HG03025 (cell line): ENCODE measurements around the gene VAMP4.

Experiments
- ATAC-seq: cut with Tn5 transposase; IDR thresholded peaks from one replicate; pipeline ENCODE4 v1.9.1; 2021; ENCODE audit warnings: mild to moderate bottlenecking, moderate library complexity; ENCODE audit not compliant: unreplicated experiment, low FRiP score

VAMP4 gene

DNA sequence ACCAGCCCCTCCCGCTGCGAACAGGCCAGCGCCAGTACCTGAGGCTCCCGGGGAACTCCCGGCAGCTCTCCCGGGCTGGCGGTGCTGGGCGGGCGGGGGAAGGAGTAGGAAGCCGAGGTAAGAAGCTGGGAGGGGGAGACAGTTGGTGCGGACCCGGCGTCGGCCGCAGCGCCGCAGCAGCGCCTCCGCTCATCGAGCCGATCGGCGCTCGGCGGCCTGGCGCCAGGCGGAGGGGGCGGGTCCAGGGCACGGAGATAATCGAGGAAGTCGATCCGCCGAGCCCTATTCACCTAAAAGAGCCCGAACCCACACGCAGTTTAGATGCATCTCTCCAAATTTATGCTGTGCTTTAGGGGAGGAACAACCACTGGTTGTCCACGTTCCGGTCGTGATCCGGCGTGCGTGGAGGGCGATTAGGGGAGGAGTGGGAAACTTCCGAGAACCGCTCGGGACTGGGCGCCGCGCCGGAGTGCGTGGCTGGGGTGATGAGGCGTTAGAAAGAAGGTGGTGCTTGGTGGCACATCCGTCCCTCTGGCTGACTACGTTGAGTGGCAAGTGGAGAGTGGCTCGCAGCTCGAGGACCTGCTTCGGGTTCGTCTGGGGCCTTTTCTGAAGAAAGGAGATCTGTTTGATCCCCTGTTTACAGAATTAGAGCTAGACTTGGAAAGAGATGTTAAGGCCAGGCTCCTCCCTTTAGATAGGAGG, at the start of gene VAMP4:
Gene VAMP4, minus strand, starts transcription at position 194 of the 705 bp plus-strand sequence. CDS start 3,651 bp downstream, outside the sequence.
- peak; percentile 93 for ATAC-seq

DNA sequence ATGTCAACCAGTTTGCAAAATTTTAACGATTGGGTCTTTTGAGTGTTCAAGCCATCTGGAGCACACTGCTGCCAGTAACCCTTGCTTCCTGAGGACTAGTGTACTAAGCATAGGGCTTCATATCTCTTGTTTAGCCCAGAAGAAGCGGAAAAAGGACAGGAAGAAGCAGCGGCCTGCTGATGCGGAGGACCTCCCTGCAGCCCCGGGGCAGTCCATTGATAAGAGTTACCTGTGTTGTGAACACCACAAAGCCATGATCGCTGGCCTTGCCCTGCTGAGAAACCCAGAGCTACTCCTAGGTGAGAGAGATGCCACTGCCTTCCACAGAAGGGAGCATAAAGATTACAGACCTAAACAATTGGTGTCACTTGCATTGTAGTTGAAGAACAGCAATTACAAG, 48.5 kb upstream of the VAMP4 start:
- ATAC-seq: no peak

DNA sequence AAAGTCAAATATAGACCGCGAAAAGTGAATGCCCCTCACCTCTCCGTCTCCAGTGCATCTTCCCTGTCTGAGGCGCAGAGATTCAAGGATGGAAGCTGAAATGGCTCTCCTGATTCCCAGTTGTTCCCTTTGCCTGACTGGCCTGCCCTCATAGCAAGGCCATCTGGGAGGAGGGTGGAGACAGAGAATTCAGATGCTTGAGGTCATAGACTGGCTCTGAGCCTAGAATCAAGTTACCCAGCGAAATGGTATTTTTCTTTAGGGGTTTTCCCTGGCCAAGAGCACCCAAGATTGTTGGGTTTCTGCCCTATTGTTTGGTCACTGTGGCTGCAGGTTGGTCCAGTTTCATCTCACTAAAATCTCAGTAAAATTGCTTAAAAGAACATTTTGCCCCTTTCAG, 46.8 kb upstream of the VAMP4 start:
- no peak for ATAC-seq

- ATAC-seq: no peak
These were observed 46.0 kb upstream of the VAMP4 start for GRCh38 chr1:171787686-171788480.

DNA sequence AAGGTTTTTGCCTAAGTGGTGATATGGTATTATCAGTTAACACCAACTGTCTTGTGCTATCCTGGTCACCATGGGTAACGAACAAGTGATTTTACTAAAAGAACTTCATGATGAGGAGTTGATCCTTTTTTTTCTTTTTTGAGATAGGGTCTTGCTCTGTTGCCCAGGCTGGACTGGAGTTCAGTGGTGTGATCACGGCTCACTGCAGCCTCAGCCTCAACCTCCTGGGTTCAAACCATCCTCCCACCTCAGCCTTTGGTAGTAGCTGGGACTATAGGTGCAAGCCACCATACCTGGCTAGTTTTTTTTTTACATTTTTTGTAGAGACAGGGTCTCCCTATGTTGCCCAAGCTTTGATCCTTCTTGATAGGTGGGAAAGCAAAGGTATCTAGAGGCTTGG, 44.7 kb upstream of the VAMP4 start:
- no peak for ATAC-seq

DNA sequence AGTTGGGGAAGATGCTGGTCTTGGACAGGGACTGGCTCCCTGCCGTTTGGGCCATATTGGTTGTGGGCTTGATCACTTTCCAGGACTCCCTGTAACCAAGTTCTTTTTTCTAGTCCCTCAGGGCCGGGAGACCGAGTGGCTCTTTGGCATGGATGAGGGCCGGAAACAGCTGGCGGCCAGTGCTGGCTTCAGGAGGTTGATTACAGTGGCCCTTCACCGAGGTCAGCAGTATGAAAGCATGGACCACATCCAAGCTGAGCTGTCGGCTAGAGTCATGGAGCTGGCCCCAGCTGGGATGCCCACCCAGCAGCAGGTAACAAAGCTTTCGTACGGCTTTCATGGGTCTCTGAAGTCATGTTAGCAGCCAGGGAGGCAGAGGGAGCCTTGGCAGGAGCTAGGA, 43.9 kb upstream of the VAMP4 start:
- ATAC-seq: no peak

DNA sequence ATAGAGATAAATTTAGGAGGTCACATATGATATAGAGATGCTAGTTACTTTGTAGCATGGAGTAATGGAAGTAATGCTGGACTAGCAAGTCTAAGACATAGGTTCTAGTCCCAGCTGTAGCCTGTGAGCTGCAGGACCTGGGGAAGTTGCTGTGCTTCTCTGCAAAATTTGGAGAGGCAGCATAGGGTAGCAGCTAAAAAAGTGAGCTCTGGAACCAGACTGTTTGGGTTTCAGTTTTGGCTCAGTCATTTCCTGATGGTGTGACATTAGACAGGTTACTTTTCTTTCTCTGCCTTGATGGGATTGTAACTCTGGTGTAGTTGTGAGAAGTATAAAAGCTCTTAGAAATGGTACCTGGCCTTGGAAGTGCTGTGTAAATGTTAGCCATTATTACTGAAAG, 42.9 kb upstream of the VAMP4 start:
- ATAC-seq: no peak

DNA sequence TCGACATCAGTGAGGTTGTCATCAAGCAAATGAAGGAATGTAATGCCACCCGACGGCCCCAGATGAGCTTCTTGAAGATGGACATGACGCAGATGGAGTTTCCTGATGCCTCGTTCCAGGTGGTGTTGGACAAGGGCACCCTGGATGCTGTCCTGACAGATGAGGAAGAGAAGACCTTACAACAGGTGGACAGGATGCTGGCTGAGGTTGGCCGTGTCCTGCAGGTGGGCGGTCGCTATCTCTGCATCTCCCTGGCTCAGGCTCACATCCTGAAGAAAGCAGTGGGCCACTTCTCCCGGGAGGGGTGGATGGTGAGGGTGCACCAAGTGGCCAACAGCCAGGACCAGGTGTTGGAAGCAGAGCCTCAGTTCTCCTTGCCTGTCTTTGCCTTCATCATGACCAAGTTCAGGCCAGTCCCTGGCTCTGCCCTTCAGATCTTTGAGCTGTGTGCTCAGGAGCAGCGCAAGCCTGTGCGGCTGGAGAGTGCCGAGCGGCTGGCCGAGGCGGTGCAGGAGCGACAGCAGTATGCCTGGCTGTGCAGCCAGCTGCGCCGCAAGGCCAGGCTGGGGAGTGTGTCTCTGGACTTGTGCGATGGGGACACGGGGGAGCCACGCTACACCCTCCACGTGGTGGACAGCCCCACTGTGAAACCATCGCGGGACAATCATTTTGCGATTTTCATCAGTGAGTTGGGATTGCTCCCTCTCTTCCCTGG, 42.1 kb upstream of the VAMP4 start:
- ATAC-seq: no peak

GRCh38 chr1:171781176-171781875, 39.5 kb upstream of the VAMP4 start, which contains the start of gene METTL13:
Gene METTL13, plus strand, starts transcription at chr1:171781660. Its CDS starts 308 bp downstream, at chr1:171781968.
- peak; percentile 98 for ATAC-seq

DNA sequence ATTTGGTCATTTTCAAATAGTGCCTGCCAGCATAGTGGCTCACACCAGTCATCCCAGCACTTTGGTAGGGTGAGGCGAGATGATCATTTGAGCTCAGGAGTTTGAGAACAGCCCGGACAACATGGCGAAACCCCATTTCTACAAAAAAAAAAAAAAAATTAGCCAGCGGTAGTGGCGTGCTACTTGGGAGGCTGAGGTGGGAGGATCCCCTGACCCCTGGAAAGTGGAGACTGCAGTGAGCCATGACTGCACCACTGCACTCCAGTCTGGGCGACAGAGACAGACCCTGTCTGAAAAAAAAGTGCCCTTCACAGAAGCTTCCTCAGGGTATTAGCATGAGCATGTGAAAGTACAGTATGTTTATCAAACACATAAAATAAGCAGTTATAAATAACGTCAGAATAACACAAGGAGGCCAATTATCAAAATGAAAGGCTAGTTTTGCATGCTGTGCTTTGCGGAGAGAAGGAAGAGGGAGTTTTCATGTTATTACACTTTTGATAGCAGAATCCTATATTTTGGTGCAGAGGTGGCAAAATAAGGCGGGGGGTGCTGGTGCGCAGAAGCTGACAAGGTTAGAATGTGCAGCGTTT, 38.8 kb upstream of the VAMP4 start:
- no peak for ATAC-seq

DNA sequence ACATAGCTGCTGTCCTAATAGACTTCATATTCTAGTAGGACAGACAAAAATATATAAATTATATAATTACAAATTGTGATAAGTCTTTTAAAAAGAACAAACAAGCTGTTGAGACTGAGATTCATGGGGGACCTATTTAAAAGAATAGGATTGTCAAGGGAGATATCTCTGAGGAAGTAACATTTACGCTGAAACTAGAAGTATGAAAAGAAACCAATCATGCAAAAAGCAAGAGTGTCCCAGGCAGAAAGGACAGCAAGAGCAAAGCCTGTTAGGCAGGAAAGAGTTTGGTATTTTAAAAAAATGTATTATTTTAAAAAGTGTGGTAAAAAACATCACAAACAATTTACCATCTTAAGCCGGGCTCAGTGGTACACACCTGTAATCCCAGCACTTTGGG, 30.4 kb upstream of the VAMP4 start:
- ATAC-seq: no peak

- no peak for ATAC-seq
These were observed 27.9 kb upstream of the VAMP4 start for GRCh38 chr1:171769754-171770153.

- no peak for ATAC-seq
These were observed 27.3 kb upstream of the VAMP4 start for GRCh38 chr1:171769171-171769570.

DNA sequence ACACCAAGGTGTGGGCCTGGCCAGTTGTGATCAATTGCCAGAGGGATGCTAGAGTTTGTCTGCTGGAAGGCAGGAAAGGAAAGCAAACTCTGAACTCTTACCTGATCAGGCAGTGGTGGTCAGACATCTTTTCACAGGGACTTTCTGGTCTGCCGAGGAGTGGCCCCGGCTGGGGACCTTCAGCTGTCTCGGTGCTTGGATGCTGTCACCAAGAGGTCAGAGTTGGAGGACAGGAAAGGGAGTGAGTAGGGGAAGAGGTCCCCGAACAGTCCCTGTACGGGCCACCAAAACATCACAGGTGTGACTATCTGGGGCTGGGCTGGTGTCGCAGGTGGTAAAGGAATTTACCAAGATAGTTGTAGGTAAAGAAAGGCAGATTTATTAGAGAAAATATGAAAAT, 21.9 kb upstream of the VAMP4 start:
- no peak for ATAC-seq

- ATAC-seq: no peak
These were observed 20.3 kb upstream of the VAMP4 start for GRCh38 chr1:171762143-171762563.

- no peak for ATAC-seq
These were observed 16.1 kb upstream of the VAMP4 start for GRCh38 chr1:171758011-171758410.

- ATAC-seq: no peak
These were observed 15.0 kb upstream of the VAMP4 start for GRCh38 chr1:171756856-171757255.

DNA sequence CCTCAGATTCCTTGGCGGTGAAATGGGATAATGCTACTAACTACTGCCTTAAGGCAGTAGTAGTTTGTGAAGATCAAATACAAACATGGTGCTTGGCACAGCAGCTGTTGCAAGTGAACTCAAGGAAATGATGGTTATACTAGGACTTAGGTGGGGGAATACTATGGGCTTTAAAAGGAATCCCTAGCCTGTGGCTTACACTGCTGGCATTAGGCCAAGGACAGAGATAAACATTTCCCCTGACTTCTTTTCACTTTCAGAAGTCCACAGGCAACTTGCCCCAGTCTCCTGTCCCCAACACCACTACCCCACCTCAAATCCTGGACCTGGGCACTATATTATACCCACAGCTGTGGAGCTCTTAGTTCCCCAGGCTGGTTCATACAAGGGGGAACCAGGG, 13.1 kb upstream of the VAMP4 start:
- no peak for ATAC-seq

DNA sequence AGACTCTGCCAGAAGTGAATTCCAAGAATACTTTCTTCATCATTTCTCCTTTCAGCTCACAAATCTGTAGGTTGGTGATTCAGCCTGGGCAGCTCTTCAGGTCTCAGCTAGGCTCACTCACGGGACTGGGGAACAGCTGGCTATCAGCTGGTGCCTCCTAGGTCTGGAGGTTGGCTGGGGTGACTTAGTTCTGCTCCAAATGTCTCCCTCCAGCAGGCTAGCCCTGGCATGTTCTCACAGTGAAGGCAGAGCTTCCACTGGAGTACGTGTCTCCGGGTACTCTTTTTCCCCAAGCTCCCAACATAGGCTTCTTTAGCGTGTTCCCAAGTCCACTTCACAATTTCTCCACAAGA, 12.5 kb upstream of the VAMP4 start:
- no peak for ATAC-seq

GRCh38 chr1:171753685-171754352, 12.0 kb upstream of the VAMP4 start:
- ATAC-seq: no peak
